ENCODE measurements around the gene RAB7A. TPM values are rescaled to one million over a fixed set of nuclear protein-coding genes. Genes with fewer than 3 reads are reported as not detected.

The RAB7A gene
- total and polyA plus RNA-seq, 2 of the 13 experiments (the other 11 are each of a cell fraction or from before 2014, with no cell fraction given) = 26.5 to 182 TPM

DNA sequence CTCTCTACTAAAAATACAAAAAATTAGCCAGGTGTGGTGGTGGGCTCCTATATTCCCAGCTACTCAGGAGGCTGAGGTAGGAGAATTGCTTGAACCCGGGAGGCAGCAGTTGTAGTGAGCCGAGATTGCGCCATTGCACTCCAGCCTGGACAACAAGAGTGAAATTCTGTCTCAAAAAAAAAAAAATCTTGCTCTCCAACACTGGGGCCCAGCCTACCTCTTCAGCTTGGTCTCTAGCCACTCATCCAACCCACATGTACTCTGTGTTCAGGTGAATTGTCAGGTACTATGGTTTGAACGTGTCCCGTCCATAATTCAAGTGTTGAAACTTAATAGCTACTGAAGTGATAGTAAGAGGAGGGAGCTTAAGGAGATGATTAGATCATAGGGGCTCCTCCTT is 22.4 kb upstream of the RAB7A start (continued):
- TF ChIP-seq, protein P1, sequence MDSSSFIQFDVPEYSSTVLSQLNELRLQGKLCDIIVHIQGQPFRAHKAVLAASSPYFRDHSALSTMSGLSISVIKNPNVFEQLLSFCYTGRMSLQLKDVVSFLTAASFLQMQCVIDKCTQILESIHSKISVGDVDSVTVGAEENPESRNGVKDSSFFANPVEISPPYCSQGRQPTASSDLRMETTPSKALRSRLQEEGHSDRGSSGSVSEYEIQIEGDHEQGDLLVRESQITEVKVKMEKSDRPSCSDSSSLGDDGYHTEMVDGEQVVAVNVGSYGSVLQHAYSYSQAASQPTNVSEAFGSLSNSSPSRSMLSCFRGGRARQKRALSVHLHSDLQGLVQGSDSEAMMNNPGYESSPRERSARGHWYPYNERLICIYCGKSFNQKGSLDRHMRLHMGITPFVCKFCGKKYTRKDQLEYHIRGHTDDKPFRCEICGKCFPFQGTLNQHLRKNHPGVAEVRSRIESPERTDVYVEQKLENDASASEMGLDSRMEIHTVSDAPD (CRISPR knock-in tag; IDR thresholded peaks at IDR 0.05) = no peak
- TF ChIP-seq HNRNPL (IDR thresholded peaks at IDR 0.05; ENCODE audit: low read depth, low read length) = no peak
- TF ChIP-seq ZNF383 (CRISPR knock-in tag; IDR thresholded peaks at IDR 0.05; ENCODE audit: borderline replicate concordance) = no peak
- no peak for TF ChIP-seq MAF1 (CRISPR knock-in tag; IDR thresholded peaks at IDR 0.05; ENCODE audit: borderline replicate concordance)
- no peak for TF ChIP-seq SCMH1 (CRISPR knock-in tag; IDR thresholded peaks at IDR 0.05; ENCODE audit: borderline replicate concordance)
- TF ChIP-seq ZNF34 (CRISPR knock-in tag; IDR thresholded peaks at IDR 0.05; ENCODE audit: borderline replicate concordance) = no peak
- no peak for TF ChIP-seq NR1H2 (CRISPR knock-in tag; IDR thresholded peaks at IDR 0.05; ENCODE audit: borderline replicate concordance, low read depth)
- no peak for TF ChIP-seq ZNF205 (CRISPR knock-in tag; IDR thresholded peaks at IDR 0.05)

DNA sequence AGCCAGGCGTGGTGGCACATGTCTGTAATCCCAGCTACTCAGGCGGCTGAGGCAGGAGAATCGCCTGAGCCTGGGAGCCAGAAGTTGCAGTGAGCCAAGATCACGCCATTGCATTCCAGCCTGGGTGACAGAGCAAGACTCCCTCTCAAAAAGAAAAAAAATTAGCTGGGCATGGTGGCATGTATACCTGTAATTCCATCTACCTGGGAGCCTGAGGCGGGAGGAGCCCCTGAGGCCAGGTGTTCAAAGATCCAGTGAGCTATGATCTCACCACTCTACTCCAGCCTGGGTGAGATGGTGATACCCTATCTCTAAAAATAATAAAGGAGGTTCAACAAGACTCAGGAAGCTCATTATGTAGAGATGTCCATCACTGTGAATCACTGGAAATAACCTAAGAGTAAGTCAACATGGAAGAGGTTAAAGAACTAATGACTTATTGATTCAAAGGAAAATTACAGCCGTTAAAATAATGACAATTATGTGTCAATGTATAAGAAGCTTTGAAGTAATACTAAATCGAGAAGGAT is 19.8 kb upstream of the RAB7A start:
- BruUV-seq (replicated peaks) = no TSS peak
- no peak for ATAC-seq

More for the DNA sequence above, 19.8 kb upstream of the RAB7A start:
- ChIA-PET CTCF (ENCODE audit: low intra/inter-chr PET ratio, low total read pairs) (no interaction called here), POLR2A (interaction anchor here (1.7 kb wide), 1 partner anchor 25 kb away, joined by 6 read pairs; no protein-coding TSS in a partner anchor)
- peaks cover 4 to 17% of the 10 kb centered on the region in 2 experiments; a peak in 3 of 5 replicates for H3K27me3 ChIP-seq (ENCODE audit: control insufficient read depth in 1 of 2, insufficient read depth in 2 of 2, low read length in 2 of 2)
- WGBS (ENCODE audit: low lambda C conversion rate) = 46% methylated on average over 7 of the region's 7 CpGs
- in situ Hi-C loops (cut with HindIII; ENCODE audit: extremely low pct_ligation_motif_present, low pct_unique_long_range_greater_than_20kb) = no loop called here
- peaks cover 20% of the 10 kb centered on the region for H3K4me1 ChIP-seq (ENCODE audit: insufficient read depth, low read length)
- H3K4me3 ChIP-seq (replicated peaks in 1 of 3; ENCODE audit: insufficient read depth in 1 of 3, low read depth in 2 of 3, low read length in 3 of 3) = no peak overlapping the region
- H3K79me2 ChIP-seq (ENCODE audit: insufficient read depth, low read length) = no peaks in the 10 kb centered on the region
- FAIRE-seq (no peak), DNase-seq (ENCODE audit: low spot score) (no peak)
- no peaks in the 10 kb centered on the region for H4K20me1 ChIP-seq (ENCODE audit: insufficient read depth, low read length)
- H3K9me3 ChIP-seq (ENCODE audit: low read length) = no peaks in the 10 kb centered on the region
- TF ChIP-seq, protein P2, sequence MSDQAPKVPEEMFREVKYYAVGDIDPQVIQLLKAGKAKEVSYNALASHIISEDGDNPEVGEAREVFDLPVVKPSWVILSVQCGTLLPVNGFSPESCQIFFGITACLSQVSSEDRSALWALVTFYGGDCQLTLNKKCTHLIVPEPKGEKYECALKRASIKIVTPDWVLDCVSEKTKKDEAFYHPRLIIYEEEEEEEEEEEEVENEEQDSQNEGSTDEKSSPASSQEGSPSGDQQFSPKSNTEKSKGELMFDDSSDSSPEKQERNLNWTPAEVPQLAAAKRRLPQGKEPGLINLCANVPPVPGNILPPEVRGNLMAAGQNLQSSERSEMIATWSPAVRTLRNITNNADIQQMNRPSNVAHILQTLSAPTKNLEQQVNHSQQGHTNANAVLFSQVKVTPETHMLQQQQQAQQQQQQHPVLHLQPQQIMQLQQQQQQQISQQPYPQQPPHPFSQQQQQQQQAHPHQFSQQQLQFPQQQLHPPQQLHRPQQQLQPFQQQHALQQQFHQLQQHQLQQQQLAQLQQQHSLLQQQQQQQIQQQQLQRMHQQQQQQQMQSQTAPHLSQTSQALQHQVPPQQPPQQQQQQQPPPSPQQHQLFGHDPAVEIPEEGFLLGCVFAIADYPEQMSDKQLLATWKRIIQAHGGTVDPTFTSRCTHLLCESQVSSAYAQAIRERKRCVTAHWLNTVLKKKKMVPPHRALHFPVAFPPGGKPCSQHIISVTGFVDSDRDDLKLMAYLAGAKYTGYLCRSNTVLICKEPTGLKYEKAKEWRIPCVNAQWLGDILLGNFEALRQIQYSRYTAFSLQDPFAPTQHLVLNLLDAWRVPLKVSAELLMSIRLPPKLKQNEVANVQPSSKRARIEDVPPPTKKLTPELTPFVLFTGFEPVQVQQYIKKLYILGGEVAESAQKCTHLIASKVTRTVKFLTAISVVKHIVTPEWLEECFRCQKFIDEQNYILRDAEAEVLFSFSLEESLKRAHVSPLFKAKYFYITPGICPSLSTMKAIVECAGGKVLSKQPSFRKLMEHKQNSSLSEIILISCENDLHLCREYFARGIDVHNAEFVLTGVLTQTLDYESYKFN (CRISPR knock-in tag; conservative IDR thresholded peaks at IDR 0.05) = no peak
- no peak overlapping the region for H2AFZ ChIP-seq (ENCODE audit: low read length)
- no peaks in the 10 kb centered on the region for H3K36me3 ChIP-seq (replicated peaks in 1 of 2; ENCODE audit: control insufficient read depth in 1 of 2, insufficient read depth in 2 of 2, low read length in 2 of 2)
- H3K27ac ChIP-seq (ENCODE audit: extremely low read length, insufficient read depth, low read length) = no peak overlapping the region
- H3K4me2 ChIP-seq (ENCODE audit: low read depth, low read length) = no peak overlapping the region
- intact Hi-C loops (cut with micrococcal nuclease; ENCODE audit: unreplicated experiment) = no loop called here
- H3K9ac ChIP-seq (ENCODE audit: insufficient read depth, low read depth, low read length) = no peak overlapping the region
